Measurements from ENCODE around the gene CYP20A1.
"Not testable (repeated sequence)": the region's sequence is repeated elsewhere in the genome, so short reads cannot be mapped to it uniquely, and the experiment has no call there.

DNA sequence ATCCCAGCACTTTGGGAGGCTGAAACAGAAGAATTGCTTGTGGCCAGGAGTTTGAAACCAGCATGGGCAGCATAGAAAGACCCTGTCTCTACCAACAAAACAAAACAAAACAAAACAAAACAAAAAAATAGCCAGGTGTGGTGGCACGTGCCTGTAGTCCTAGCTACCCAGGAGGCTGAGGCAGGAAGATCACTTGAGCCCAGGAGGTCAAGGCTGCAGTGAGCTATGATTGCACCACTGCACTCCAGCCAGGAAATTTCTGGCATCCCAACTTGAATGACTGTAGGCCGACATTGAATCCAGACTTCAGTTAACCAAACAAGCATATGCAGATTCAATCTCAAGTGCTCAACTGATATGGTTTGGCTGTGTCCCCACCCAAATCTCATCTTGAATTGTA is 9.1 kb upstream of the CYP20A1 start:
- TF ChIP-seq, protein P1, sequence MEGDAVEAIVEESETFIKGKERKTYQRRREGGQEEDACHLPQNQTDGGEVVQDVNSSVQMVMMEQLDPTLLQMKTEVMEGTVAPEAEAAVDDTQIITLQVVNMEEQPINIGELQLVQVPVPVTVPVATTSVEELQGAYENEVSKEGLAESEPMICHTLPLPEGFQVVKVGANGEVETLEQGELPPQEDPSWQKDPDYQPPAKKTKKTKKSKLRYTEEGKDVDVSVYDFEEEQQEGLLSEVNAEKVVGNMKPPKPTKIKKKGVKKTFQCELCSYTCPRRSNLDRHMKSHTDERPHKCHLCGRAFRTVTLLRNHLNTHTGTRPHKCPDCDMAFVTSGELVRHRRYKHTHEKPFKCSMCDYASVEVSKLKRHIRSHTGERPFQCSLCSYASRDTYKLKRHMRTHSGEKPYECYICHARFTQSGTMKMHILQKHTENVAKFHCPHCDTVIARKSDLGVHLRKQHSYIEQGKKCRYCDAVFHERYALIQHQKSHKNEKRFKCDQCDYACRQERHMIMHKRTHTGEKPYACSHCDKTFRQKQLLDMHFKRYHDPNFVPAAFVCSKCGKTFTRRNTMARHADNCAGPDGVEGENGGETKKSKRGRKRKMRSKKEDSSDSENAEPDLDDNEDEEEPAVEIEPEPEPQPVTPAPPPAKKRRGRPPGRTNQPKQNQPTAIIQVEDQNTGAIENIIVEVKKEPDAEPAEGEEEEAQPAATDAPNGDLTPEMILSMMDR (IDR thresholded peaks at IDR 0.05) = not testable (repeated sequence)
- not testable (repeated sequence) for TF ChIP-seq POLR2A (IDR thresholded peaks at IDR 0.05)

All from uterus (tissue), 2 donors.